ENCODE data around the gene ZNF536. TPM values are rescaled to one million over a fixed set of nuclear protein-coding genes. Genes with fewer than 3 reads are reported as not detected.

The ZNF536 gene
- total and polyA plus RNA-seq, 7 experiments from 2014 or later = not detected

DNA sequence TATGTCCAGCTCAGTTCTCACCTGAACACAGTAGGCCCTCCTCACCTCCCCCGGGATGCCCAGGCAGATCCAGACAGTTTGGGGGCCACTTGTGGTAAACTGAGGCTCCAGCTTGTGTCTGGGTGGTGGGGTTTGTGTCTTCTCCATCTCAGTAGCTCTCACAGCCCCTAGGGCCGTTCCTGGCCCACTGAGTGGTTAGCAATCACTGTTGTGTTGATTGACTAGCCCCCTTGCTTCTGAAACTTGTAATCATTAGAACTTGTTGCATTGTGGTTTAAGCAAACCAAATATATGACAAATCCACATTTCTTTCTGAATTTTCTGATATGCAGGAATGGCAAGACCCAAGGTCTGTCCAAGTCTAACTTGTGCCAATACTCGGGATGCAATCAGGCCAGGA is 13.9 kb upstream of the ZNF536 start:
- no peaks in the 10 kb centered on the region for H3K36me3 Mint-ChIP-seq
- no peak overlapping the region for H3K4me3 Mint-ChIP-seq
- no peaks in the 10 kb centered on the region for H3K36me3 ChIP-seq (ENCODE audit: control insufficient read depth in 2 of 3, insufficient read depth in 3 of 3, low read length in 3 of 3)
- no peak overlapping the region for H3K27ac Mint-ChIP-seq
- H3K9me3 Mint-ChIP-seq = peaks cover 0 to 2% (median 0%) of the 10 kb centered on the region in 11 donors
- H3K27me3 ChIP-seq (ENCODE audit: control insufficient read depth in 2 of 2, insufficient read depth in 2 of 2, low read length in 2 of 2) = no peaks in the 10 kb centered on the region
- H3K4me3 ChIP-seq (ENCODE audit: low read length) = no peak overlapping the region
- CTCF ChIA-PET = no interaction called here
- no peaks in the 10 kb centered on the region for H3K9me3 ChIP-seq (ENCODE audit: control insufficient read depth in 2 of 3, low read length in 3 of 3)
- peaks cover 17 to 43% (median 30%) of the 10 kb centered on the region in 5 donors for H3K27me3 Mint-ChIP-seq
- ATAC-seq (no peak), DNase-seq (no peak)
- H3K27ac ChIP-seq (ENCODE audit: low read depth, low read length) = no peak overlapping the region
- intact Hi-C loops (cut with micrococcal nuclease) = no loop called here
- peaks cover 0 to 12% (median 0%) of the 10 kb centered on the region in 7 donors for H3K4me1 Mint-ChIP-seq
- POLR2A ChIA-PET = no interaction called here
- H3K4me1 ChIP-seq (ENCODE audit: control insufficient read depth in 2 of 2, insufficient read depth in 2 of 2, low read length in 2 of 2) = no peaks in the 10 kb centered on the region

DNA sequence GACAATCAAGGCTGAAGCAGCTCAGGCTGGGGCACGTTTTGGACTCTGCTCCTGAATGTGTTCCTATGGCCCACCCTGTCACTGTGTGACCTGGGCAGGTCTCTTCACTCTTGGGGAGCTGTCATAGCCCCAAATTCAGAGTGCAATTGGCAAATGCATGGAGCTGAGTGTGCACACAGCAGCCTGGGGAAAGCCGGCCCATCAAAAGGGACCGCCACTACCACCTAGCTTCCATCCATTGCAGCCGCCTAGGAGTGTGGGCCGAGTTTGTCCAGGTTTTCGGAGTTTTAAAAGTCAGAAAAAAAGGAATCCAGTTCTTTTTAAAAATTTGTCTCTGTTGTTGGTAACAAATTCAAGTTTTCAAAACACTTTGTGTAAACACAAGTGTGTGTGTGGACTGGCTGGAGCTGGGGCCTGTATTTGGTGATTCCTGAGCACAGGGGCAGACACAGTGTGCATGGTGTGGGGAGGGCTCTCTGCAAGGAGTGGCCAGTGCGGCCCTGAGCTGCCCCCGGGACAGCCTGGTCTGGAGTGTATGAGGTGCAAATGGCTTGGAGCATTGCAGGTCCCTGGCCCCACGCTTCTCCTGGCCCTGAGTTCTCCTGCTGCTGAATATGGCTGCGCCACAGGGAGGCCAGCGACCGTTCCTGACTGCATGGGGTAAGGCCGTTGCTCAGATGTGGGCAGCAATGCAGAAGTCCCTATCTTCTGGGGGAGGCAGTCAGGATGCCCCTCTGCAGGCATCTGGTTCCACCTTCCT is 13.2 kb upstream of the ZNF536 start:
- Mint-ChIP-seq H3K4me1 (peaks cover 0 to 12% (median 0%) of the 10 kb centered on the region in 7 donors), H3K36me3 (no peaks in the 10 kb centered on the region), H3K4me3 (no peak overlapping the region), H3K27me3 (peaks cover 17 to 48% (median 31%) of the 10 kb centered on the region in 5 donors), H3K27ac (no peak overlapping the region), H3K9me3 (peaks cover 0 to 2% (median 0%) of the 10 kb centered on the region in 11 donors)
- Histone ChIP-seq H3K27me3 (ENCODE audit: control insufficient read depth in 2 of 2, insufficient read depth in 2 of 2, low read length in 2 of 2) (no peaks in the 10 kb centered on the region), H3K4me3 (ENCODE audit: low read length) (no peak overlapping the region), H3K9me3 (ENCODE audit: control insufficient read depth in 2 of 3, low read length in 3 of 3) (no peaks in the 10 kb centered on the region), H3K4me1 (ENCODE audit: control insufficient read depth in 2 of 2, insufficient read depth in 2 of 2, low read length in 2 of 2) (no peaks in the 10 kb centered on the region), H3K27ac (ENCODE audit: low read depth, low read length) (no peak overlapping the region), H3K36me3 (ENCODE audit: control insufficient read depth in 2 of 3, insufficient read depth in 3 of 3, low read length in 3 of 3) (no peaks in the 10 kb centered on the region)
- intact Hi-C loops (cut with micrococcal nuclease) = no loop called here
- ChIA-PET CTCF (no interaction called here), POLR2A (no interaction called here)
- DNase-seq (no peak), ATAC-seq (no peak)

DNA sequence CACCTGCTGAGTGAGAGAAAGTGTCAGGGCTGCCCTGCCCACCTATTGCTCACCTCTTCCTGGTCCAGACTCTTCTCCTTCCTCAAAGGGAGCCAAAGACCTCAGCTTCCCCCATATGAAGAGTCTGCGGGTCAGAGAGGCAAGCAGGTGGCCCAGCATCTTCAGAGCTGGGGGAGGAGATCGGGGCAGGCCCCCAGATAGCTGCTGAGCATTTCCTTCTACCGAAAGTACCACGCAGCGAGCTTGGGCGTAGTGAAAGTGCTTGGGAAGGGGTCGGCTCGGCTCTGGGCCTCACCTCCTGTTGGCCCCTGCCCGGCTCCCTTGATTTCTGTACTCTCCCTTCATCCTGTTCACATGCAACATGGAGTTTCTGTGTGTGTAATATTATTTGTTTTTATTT is 12.2 kb upstream of the ZNF536 start:
- no peak for ATAC-seq
- peaks cover 0 to 2% (median 0%) of the 10 kb centered on the region in 11 donors for H3K9me3 Mint-ChIP-seq
- H3K27ac Mint-ChIP-seq = no peak overlapping the region

DNA sequence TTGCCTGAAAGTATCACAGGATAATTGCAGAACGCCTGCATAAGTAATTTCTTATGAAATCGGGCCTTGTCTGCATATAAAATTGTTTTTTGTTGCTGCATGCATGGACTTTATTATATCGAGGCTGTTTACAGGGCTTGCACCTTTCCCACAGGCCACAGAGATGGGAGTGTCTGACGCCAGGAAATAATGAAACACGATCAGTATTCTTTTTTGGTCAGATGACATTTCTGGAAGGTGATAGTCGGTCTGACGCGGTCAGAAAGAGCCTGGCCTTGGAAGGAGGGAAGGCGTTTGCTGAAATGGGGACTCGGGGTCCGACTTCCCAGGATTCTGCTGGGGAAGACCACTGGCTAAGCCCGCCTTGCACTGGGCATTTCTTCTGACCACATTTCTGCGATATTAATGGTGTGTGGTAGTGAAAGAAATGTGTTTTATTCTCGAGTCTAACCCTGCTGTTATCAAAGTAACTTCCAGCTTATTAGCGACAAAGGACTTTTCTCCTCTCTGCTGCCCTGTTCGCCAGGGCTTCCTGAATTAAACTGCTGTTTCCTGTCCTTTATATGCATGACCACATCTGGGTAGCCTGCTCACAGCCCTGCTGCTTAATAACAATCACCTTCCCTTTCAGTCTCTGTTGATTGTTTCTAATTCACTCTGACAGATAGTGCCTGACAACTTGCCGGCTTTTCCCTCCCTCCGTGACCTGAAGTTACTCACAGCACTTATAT is 11.6 kb upstream of the ZNF536 start:
- Histone ChIP-seq H3K9me3 (ENCODE audit: control insufficient read depth in 2 of 3, low read length in 3 of 3) (no peaks in the 10 kb centered on the region), H3K4me1 (ENCODE audit: control insufficient read depth in 2 of 2, insufficient read depth in 2 of 2, low read length in 2 of 2) (no peaks in the 10 kb centered on the region), H3K36me3 (ENCODE audit: control insufficient read depth in 2 of 3, insufficient read depth in 3 of 3, low read length in 3 of 3) (no peaks in the 10 kb centered on the region), H3K4me3 (ENCODE audit: low read length) (no peak overlapping the region), H3K27ac (ENCODE audit: low read depth, low read length) (no peak overlapping the region), H3K27me3 (ENCODE audit: control insufficient read depth in 2 of 2, insufficient read depth in 2 of 2, low read length in 2 of 2) (no peaks in the 10 kb centered on the region)
- no peak overlapping the region for H3K4me3 Mint-ChIP-seq
- ATAC-seq = no peak
- POLR2A ChIA-PET = no interaction called here
- no peaks in the 10 kb centered on the region for H3K36me3 Mint-ChIP-seq
- peaks cover 17 to 48% (median 31%) of the 10 kb centered on the region in 5 donors for H3K27me3 Mint-ChIP-seq
- CTCF ChIA-PET = no interaction called here
- peaks cover 0 to 12% (median 0%) of the 10 kb centered on the region in 7 donors for H3K4me1 Mint-ChIP-seq
- intact Hi-C loops (cut with micrococcal nuclease) = no loop called here
- H3K27ac Mint-ChIP-seq = no peak overlapping the region
- no peak for DNase-seq
- H3K9me3 Mint-ChIP-seq = peaks cover 0 to 2% (median 0%) of the 10 kb centered on the region in 11 donors

More for the DNA sequence above, 12.2 kb upstream of the ZNF536 start:
- Histone ChIP-seq H3K4me1 (ENCODE audit: control insufficient read depth in 2 of 2, insufficient read depth in 2 of 2, low read length in 2 of 2) (no peaks in the 10 kb centered on the region), H3K4me3 (ENCODE audit: low read length) (no peak overlapping the region), H3K27ac (ENCODE audit: low read depth, low read length) (no peak overlapping the region), H3K9me3 (ENCODE audit: control insufficient read depth in 2 of 3, low read length in 3 of 3) (no peaks in the 10 kb centered on the region), H3K36me3 (ENCODE audit: control insufficient read depth in 2 of 3, insufficient read depth in 3 of 3, low read length in 3 of 3) (no peaks in the 10 kb centered on the region), H3K27me3 (ENCODE audit: control insufficient read depth in 2 of 2, insufficient read depth in 2 of 2, low read length in 2 of 2) (no peaks in the 10 kb centered on the region)
- no peak for DNase-seq
- peaks cover 17 to 48% (median 31%) of the 10 kb centered on the region in 5 donors for H3K27me3 Mint-ChIP-seq
- peaks cover 0 to 12% (median 0%) of the 10 kb centered on the region in 7 donors for H3K4me1 Mint-ChIP-seq
- CTCF ChIA-PET = no interaction called here
- POLR2A ChIA-PET = no interaction called here
- intact Hi-C loops (cut with micrococcal nuclease) = no loop called here
- no peak overlapping the region for H3K4me3 Mint-ChIP-seq
- no peaks in the 10 kb centered on the region for H3K36me3 Mint-ChIP-seq

DNA sequence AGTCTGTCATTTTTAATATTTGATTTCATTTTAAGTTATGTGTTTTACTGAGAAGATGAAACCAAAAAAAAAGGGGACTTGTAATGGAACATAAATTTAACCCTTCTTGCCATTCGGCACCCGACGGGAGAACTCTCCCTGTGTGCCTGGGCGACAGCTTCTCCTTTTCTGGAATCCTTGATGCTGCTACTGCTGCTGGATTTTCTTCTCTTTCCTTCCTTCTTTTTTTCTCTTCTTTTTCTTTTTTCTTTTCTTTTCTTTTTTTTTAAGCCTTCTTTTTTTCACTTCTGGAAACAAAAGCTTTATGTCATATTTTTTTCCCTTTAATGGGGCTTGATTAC is 11.1 kb upstream of the ZNF536 start:
- Mint-ChIP-seq H3K9me3 (peaks cover 0 to 2% (median 0%) of the 10 kb centered on the region in 11 donors), H3K27me3 (peaks cover 17 to 49% (median 30%) of the 10 kb centered on the region in 5 donors), H3K27ac (no peak overlapping the region), H3K4me3 (no peak overlapping the region), H3K36me3 (no peaks in the 10 kb centered on the region), H3K4me1 (peaks cover 0 to 12% (median 0%) of the 10 kb centered on the region in 7 donors)
- no peaks in the 10 kb centered on the region for H3K36me3 ChIP-seq (ENCODE audit: control insufficient read depth in 2 of 3, insufficient read depth in 3 of 3, low read length in 3 of 3)
- no peak overlapping the region for H3K27ac ChIP-seq (ENCODE audit: low read depth, low read length)
- no peaks in the 10 kb centered on the region for H3K27me3 ChIP-seq (ENCODE audit: control insufficient read depth in 2 of 2, insufficient read depth in 2 of 2, low read length in 2 of 2)
- ChIA-PET POLR2A (no interaction called here), CTCF (no interaction called here)
- ATAC-seq (no peak), DNase-seq (no peak)
- no peak overlapping the region for H3K4me3 ChIP-seq (ENCODE audit: low read length)
- no peaks in the 10 kb centered on the region for H3K9me3 ChIP-seq (ENCODE audit: control insufficient read depth in 2 of 3, low read length in 3 of 3)
- intact Hi-C loops (cut with micrococcal nuclease) = no loop called here
- no peaks in the 10 kb centered on the region for H3K4me1 ChIP-seq (ENCODE audit: control insufficient read depth in 2 of 2, insufficient read depth in 2 of 2, low read length in 2 of 2)

DNA sequence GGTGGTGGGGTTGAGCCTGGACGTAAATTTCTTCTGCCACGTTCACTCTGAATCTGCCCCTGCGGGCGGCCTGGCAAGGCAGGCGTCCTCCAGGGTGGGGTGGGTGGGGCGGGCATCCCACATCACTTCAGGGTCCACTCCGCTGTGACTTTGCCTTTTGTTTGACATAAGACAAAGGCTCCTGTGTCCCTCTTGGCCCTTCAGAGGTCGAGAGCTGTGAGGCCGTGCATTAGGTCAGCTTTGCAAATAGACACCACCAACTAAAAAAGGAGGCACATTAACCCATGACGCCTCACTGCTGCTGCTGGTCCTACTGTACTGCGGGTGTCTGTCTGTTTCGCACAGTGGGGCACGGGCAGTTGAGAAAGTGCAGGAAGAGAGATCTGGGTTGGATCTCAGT is 10.5 kb upstream of the ZNF536 start:
- CTCF ChIA-PET = no interaction called here
- Histone ChIP-seq H3K36me3 (ENCODE audit: control insufficient read depth in 2 of 3, insufficient read depth in 3 of 3, low read length in 3 of 3) (no peaks in the 10 kb centered on the region), H3K27me3 (ENCODE audit: control insufficient read depth in 2 of 2, insufficient read depth in 2 of 2, low read length in 2 of 2) (no peaks in the 10 kb centered on the region), H3K9me3 (ENCODE audit: control insufficient read depth in 2 of 3, low read length in 3 of 3) (no peaks in the 10 kb centered on the region), H3K27ac (ENCODE audit: low read depth, low read length) (no peak overlapping the region), H3K4me3 (ENCODE audit: low read length) (no peak overlapping the region), H3K4me1 (ENCODE audit: control insufficient read depth in 2 of 2, insufficient read depth in 2 of 2, low read length in 2 of 2) (no peaks in the 10 kb centered on the region)
- DNase-seq (no peak), ATAC-seq (no peak)
- Mint-ChIP-seq H3K4me3 (no peak overlapping the region), H3K27me3 (peaks cover 17 to 55% (median 28%) of the 10 kb centered on the region in 5 donors), H3K27ac (no peak overlapping the region), H3K9me3 (peaks cover 0 to 2% (median 0%) of the 10 kb centered on the region in 11 donors), H3K36me3 (no peaks in the 10 kb centered on the region), H3K4me1 (peaks cover 0 to 12% (median 0%) of the 10 kb centered on the region in 7 donors)
- intact Hi-C loops (cut with micrococcal nuclease) = no loop called here
- POLR2A ChIA-PET = no interaction called here
